ENCODE results near the gene RTTN.

RTTN gene

GRCh38 chr18:70172225-70172624 lies 33.3 kb downstream of the RTTN start:
- TF ChIP-seq TAF1 (IDR thresholded peaks at IDR 0.05; ENCODE audit: borderline replicate concordance, insufficient read depth, low read length) (no peak), SIN3A (IDR thresholded peaks at IDR 0.05; ENCODE audit: borderline replicate concordance, insufficient read depth, low read length) (no peak), FOXP2 (optimal IDR thresholded peaks at IDR 0.05; ENCODE audit: borderline replicate concordance, extremely low read depth, extremely low read length, insufficient read depth) (no peak), POLR2AphosphoS5 (IDR thresholded peaks at IDR 0.05; ENCODE audit: low read depth, low read length) (no peak)
- TF ChIP-seq, protein P1, sequence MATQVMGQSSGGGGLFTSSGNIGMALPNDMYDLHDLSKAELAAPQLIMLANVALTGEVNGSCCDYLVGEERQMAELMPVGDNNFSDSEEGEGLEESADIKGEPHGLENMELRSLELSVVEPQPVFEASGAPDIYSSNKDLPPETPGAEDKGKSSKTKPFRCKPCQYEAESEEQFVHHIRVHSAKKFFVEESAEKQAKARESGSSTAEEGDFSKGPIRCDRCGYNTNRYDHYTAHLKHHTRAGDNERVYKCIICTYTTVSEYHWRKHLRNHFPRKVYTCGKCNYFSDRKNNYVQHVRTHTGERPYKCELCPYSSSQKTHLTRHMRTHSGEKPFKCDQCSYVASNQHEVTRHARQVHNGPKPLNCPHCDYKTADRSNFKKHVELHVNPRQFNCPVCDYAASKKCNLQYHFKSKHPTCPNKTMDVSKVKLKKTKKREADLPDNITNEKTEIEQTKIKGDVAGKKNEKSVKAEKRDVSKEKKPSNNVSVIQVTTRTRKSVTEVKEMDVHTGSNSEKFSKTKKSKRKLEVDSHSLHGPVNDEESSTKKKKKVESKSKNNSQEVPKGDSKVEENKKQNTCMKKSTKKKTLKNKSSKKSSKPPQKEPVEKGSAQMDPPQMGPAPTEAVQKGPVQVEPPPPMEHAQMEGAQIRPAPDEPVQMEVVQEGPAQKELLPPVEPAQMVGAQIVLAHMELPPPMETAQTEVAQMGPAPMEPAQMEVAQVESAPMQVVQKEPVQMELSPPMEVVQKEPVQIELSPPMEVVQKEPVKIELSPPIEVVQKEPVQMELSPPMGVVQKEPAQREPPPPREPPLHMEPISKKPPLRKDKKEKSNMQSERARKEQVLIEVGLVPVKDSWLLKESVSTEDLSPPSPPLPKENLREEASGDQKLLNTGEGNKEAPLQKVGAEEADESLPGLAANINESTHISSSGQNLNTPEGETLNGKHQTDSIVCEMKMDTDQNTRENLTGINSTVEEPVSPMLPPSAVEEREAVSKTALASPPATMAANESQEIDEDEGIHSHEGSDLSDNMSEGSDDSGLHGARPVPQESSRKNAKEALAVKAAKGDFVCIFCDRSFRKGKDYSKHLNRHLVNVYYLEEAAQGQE (IDR thresholded peaks at IDR 0.05; ENCODE audit: insufficient read depth in 1 of 2, low read depth in 2 of 2, low read length in 2 of 2), result no peak

DNA sequence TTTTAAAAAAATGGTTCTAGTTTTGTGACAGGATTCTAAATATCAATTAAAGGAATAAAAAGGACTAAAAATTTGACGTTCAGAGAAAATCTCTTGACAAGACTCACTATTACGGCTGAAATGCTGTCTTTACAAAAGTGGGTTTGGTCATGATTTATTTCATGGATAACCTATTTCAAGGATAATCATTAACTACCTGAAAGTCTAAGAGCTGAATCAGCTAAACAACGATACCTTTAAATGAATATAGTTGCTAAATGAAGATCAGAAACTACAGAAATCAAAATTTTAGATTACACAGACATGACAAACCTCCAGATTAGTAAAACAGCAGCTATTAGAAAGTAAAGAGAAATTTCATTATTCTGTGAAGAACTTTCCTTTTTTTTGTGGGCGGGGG lies 35.7 kb downstream of the RTTN start:
- TF ChIP-seq POLR2AphosphoS5 (IDR thresholded peaks at IDR 0.05; ENCODE audit: low read depth, low read length), result no peak
- no peak for TF ChIP-seq FOXP2 (optimal IDR thresholded peaks at IDR 0.05; ENCODE audit: borderline replicate concordance, extremely low read depth, extremely low read length, insufficient read depth)
- TF ChIP-seq, protein P1 (IDR thresholded peaks at IDR 0.05; ENCODE audit: insufficient read depth in 1 of 2, low read depth in 2 of 2, low read length in 2 of 2), result no peak
- no peak for TF ChIP-seq SIN3A (IDR thresholded peaks at IDR 0.05; ENCODE audit: borderline replicate concordance, insufficient read depth, low read length)
- TF ChIP-seq TAF1 (IDR thresholded peaks at IDR 0.05; ENCODE audit: borderline replicate concordance, insufficient read depth, low read length), result no peak

- TF ChIP-seq SIN3A (IDR thresholded peaks at IDR 0.05; ENCODE audit: borderline replicate concordance, insufficient read depth, low read length), result no peak
- TF ChIP-seq POLR2AphosphoS5 (IDR thresholded peaks at IDR 0.05; ENCODE audit: low read depth, low read length), result no peak
- TF ChIP-seq, protein P1 (IDR thresholded peaks at IDR 0.05; ENCODE audit: insufficient read depth in 1 of 2, low read depth in 2 of 2, low read length in 2 of 2), result no peak
- TF ChIP-seq FOXP2 (optimal IDR thresholded peaks at IDR 0.05; ENCODE audit: borderline replicate concordance, extremely low read depth, extremely low read length, insufficient read depth), result no peak
- no peak for TF ChIP-seq TAF1 (IDR thresholded peaks at IDR 0.05; ENCODE audit: borderline replicate concordance, insufficient read depth, low read length)
Observed at GRCh38 chr18:70166668-70167067, 38.8 kb downstream of the RTTN start.

- TF ChIP-seq FOXP2 (optimal IDR thresholded peaks at IDR 0.05; ENCODE audit: borderline replicate concordance, extremely low read depth, extremely low read length, insufficient read depth), result no peak
- TF ChIP-seq, protein P1 (IDR thresholded peaks at IDR 0.05; ENCODE audit: insufficient read depth in 1 of 2, low read depth in 2 of 2, low read length in 2 of 2), result no peak
Observed at GRCh38 chr18:70165936-70166335, 39.6 kb downstream of the RTTN start.

DNA sequence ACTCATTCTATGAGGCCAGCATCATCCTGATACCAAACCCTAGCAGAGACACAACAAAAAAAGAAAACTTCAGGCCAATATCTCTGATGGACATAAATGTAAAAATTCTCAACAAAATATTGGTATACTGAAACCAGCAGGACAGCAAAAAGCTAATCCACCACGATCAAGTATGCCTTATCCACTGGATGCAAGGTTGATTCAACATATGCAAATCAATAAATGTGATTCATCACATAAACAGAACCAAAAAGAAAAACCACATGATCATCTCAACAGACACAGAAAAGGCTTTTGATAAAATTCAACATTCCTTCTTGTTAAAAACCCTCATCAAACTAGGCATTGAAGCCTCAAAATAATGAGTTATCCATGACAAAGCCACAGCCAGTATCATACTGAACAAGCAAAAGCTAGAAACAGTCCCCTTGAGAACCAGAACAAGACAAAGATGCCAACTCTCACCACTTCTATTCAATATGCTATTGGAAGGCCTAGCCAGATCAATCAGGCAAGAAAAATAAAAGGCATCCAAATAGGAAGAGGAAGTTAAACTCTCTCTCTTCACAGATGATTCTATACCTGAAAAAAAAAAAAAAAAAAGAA lies 45.3 kb downstream of the RTTN start:
- no peak for TF ChIP-seq TAF1 (IDR thresholded peaks at IDR 0.05; ENCODE audit: borderline replicate concordance, insufficient read depth, low read length)

Data from PFSK-1 (cell line).